Memory B cell (primary cell): ENCODE measurements around the gene AK4.

Experiments
- ATAC-seq: fragments of 150-1000 bp; cut with Tn5 transposase; 2 replicates; pipeline ENCODE4 v1.10.0; 2021; ENCODE audit warnings: low read depth, mild to moderate bottlenecking, moderate library complexity
- DNase-seq, 2 donors: peaks; one replicate each; pipeline ENCODE4 v3.0.0; 2022; ENCODE audit warnings: low spot score in 2 of 2
- H3K27ac Mint-ChIP-seq: one replicate; pipeline ENCODE4 v1.8.0; 2022; ENCODE audit warnings: mild to moderate bottlenecking, moderate library complexity, mixed read lengths
- H3K27me3 Mint-ChIP-seq: one replicate; pipeline ENCODE4 v1.8.0; 2022; ENCODE audit warnings: mixed read lengths
- H3K36me3 Mint-ChIP-seq: one replicate; pipeline ENCODE4 v1.8.0; 2022; ENCODE audit warnings: mild to moderate bottlenecking, mixed read lengths
- H3K4me1 Mint-ChIP-seq: one replicate; pipeline ENCODE4 v1.8.0; 2022; ENCODE audit warnings: mixed read lengths
- H3K4me3 Mint-ChIP-seq: one replicate; pipeline ENCODE4 v1.8.0; 2022; ENCODE audit warnings: mild to moderate bottlenecking, moderate library complexity, mixed read lengths
- H3K9me3 Mint-ChIP-seq: one replicate; pipeline ENCODE4 v1.8.0; 2022; ENCODE audit warnings: mixed read lengths

The AK4 gene

DNA sequence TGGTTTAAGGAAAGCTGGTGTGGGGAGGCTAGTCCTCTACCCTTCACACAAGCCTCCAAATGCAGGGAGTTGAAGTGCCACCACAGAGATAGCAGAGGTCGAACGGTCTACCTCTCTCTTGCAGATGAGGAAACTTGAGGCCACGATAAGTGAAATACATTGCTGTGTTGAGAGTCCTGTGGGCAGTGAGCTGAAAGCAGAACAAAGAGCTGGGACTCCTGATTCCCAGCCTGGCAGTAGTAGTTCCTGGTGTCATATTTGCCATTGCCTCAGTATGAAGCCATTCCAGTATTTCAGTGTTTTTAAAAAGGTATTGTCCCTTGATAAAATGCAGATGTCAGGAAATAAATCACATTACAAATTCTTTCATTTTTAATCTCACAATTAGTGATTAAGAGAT, 28.6 kb downstream of the AK4 start:
- no peak overlapping the region for H3K4me3 Mint-ChIP-seq
- ATAC-seq (no peak), DNase-seq (no peak)
- no peaks in the 10 kb centered on the region for H3K4me1 Mint-ChIP-seq
- H3K27me3 Mint-ChIP-seq, result peaks cover 6% of the 10 kb centered on the region
- no peak overlapping the region for H3K27ac Mint-ChIP-seq
- no peaks in the 10 kb centered on the region for H3K36me3 Mint-ChIP-seq
- H3K9me3 Mint-ChIP-seq, result no peaks in the 10 kb centered on the region

DNA sequence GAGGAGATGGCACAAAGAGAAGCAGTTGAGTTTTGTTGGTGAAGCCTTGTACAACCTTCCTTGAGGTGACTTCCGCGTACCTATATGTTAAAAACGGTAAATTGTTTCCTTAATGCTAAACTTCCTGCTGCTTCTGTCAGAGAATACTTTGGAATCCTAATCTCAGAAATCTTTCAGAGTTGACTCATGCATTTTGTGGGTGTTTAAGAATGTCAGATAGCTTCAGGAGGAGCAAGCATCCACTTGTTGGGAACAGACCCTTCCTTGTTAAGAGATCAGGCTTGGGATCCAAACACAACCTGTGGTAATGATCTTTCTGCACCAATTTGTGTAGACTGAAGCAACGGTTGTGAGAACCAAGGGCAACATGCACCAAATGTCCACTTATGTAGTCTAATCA, 29.5 kb downstream of the AK4 start:
- DNase-seq (no peak), ATAC-seq (no peak)
- peaks cover 6% of the 10 kb centered on the region for H3K27me3 Mint-ChIP-seq
- no peak overlapping the region for H3K27ac Mint-ChIP-seq
- H3K9me3 Mint-ChIP-seq, result no peaks in the 10 kb centered on the region
- no peaks in the 10 kb centered on the region for H3K36me3 Mint-ChIP-seq
- H3K4me3 Mint-ChIP-seq, result no peak overlapping the region
- H3K4me1 Mint-ChIP-seq, result no peaks in the 10 kb centered on the region

- Mint-ChIP-seq H3K36me3 (no peaks in the 10 kb centered on the region), H3K27me3 (peaks cover 6% of the 10 kb centered on the region), H3K9me3 (no peaks in the 10 kb centered on the region), H3K4me1 (no peaks in the 10 kb centered on the region), H3K4me3 (no peak overlapping the region), H3K27ac (no peak overlapping the region)
- DNase-seq, result no peak
- ATAC-seq, result no peak
Measured at GRCh38 chr1:65178235-65178634, 30.2 kb downstream of the AK4 start.

- ATAC-seq (no peak), DNase-seq (no peak)
- H3K4me3 Mint-ChIP-seq, result no peak overlapping the region
- no peaks in the 10 kb centered on the region for H3K4me1 Mint-ChIP-seq
- no peaks in the 10 kb centered on the region for H3K9me3 Mint-ChIP-seq
- no peak overlapping the region for H3K27ac Mint-ChIP-seq
- H3K27me3 Mint-ChIP-seq, result peaks cover 4% of the 10 kb centered on the region
- H3K36me3 Mint-ChIP-seq, result no peaks in the 10 kb centered on the region
Measured at GRCh38 chr1:65179148-65179547, 31.1 kb downstream of the AK4 start.

DNA sequence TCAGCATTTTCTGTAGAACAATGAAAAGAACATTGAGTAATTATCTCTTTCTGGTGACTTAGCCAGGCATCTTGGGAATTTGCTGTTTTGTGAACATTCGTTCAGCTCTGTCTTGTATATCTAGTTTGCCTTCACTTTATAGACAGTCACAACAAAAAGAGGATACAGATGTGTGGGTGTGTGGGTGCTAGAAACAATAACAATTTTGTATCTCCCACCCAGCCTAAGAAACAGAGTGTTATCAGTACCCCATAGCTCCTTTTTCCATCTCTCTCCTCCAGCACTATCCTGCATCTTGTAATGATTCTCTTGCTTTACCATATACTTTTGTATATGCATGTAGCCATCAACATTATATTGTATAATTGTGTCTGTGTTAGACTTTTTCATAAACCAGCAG, 33.0 kb downstream of the AK4 start:
- Mint-ChIP-seq H3K27ac (no peak overlapping the region), H3K36me3 (no peaks in the 10 kb centered on the region), H3K27me3 (peaks cover 4% of the 10 kb centered on the region), H3K4me1 (no peaks in the 10 kb centered on the region), H3K9me3 (no peaks in the 10 kb centered on the region), H3K4me3 (no peak overlapping the region)
- ATAC-seq, result no peak
- DNase-seq, result no peak

- DNase-seq (no peak), ATAC-seq (no peak)
- no peak overlapping the region for H3K4me3 Mint-ChIP-seq
- peaks cover 4% of the 10 kb centered on the region for H3K27me3 Mint-ChIP-seq
- H3K9me3 Mint-ChIP-seq, result no peaks in the 10 kb centered on the region
- H3K4me1 Mint-ChIP-seq, result no peaks in the 10 kb centered on the region
- H3K36me3 Mint-ChIP-seq, result no peaks in the 10 kb centered on the region
- no peak overlapping the region for H3K27ac Mint-ChIP-seq
Measured at GRCh38 chr1:65182658-65183268, 34.8 kb downstream of the AK4 start.

GRCh38 chr1:65189576-65190115, 41.6 kb downstream of the AK4 start:
- ATAC-seq (no peak), DNase-seq (no peak)
- H3K9me3 Mint-ChIP-seq, result peaks cover 2% of the 10 kb centered on the region
- no peak overlapping the region for H3K27ac Mint-ChIP-seq
- H3K4me3 Mint-ChIP-seq, result no peak overlapping the region
- H3K4me1 Mint-ChIP-seq, result no peaks in the 10 kb centered on the region
- H3K36me3 Mint-ChIP-seq, result no peaks in the 10 kb centered on the region
- peaks cover 1% of the 10 kb centered on the region for H3K27me3 Mint-ChIP-seq

DNA sequence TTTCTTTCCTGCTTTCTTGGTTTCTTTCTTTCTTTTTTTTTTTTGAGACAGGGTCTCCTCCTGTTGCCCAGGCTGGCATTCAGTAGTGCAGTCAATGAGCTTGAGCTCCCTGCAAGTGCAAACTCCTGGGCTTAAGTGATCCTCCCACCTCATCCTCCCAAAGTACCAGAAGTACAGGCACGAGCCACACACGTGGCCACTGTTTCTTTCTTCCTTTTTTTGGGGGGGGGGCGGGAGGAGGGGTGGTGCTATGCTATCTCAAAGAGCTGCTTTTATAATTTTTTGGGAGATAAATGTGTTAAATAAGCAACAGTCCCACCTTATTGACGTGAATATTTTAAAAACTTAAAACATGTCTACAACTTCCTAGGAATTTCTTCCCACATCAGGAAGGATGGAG, 42.2 kb downstream of the AK4 start:
- Mint-ChIP-seq H3K27ac (no peak overlapping the region), H3K27me3 (peaks cover 1% of the 10 kb centered on the region), H3K9me3 (peaks cover 2% of the 10 kb centered on the region), H3K4me3 (no peak overlapping the region), H3K36me3 (no peaks in the 10 kb centered on the region), H3K4me1 (no peaks in the 10 kb centered on the region)
- DNase-seq, result no peak
- ATAC-seq, result no peak

DNA sequence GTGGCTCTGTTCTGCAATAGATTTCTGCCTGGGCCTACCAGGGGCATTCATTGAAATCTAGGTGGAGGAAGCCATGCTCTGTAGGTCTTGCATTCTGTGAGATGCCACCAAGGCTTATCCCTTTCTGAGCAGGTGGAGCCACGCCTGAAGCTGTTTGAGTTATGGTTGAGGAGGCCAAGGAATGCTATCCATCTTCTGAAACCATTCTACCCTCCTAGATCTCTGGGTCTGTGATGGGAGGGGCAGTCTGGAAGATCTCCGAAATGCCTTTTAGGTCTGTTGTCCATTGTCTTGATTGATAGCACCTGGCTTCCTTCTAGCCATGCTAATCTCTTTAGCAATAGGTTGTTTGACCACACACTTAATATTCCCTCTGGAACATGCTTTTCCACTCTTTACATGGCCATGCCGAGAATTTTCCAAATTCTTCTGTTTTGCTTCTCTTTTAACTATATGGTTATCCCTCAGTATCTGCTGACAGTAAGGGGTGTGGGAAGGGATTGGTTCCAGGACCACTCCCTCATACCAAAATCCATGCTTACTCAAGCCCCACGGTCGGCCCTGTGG, 45.2 kb downstream of the AK4 start:
- H3K4me3 Mint-ChIP-seq, result no peak overlapping the region
- H3K9me3 Mint-ChIP-seq, result peaks cover 2% of the 10 kb centered on the region
- DNase-seq (no peak), ATAC-seq (no peak)
- H3K4me1 Mint-ChIP-seq, result no peaks in the 10 kb centered on the region
- no peaks in the 10 kb centered on the region for H3K36me3 Mint-ChIP-seq
- no peak overlapping the region for H3K27ac Mint-ChIP-seq
- H3K27me3 Mint-ChIP-seq, result peaks cover 3% of the 10 kb centered on the region

DNA sequence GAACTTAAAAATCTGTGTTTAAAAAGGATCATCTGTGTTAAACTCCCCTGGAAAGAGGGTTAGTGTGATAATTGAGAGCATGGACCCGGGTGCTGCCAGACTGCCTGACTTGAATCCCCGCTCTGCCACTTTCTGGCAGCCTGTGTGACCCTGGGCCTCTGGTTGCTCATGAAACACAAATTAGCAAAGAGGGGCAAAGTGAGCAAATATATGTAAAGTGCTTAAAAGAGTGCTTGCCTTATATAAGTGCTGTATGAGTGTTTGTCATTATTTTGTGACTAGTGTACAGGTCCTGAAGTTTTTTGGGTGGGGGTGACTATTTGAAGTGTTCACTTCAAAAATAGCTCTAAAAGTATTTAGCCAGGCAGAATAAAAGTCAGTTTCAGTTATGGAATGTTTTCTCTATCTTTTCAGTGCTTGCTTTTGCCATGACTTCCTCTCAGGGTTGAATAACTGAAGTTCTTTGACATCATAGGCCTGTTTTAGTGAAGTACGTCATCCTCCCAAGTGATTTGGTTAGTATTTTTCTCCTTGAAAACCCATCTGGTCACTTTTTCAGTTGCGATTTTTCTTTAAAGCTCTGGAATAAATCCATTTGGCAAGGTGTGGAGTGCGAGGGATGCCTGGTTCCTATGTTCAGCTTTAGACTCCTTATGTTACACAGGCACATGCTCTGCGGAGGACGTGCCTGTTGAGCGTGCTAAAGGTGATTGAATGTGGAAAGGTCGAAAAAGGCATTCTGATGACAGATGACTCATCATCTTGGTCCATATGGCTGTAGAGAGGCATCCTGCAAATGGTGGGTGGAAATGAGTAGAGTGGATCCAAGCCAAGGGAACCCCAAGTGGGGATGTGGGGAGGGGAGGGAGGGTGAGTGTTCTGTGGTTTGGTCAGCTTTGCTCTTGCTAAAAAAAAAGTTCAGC, 47.8 kb downstream of the AK4 start:
- no peak overlapping the region for H3K27ac Mint-ChIP-seq

GRCh38 chr1:65196926-65197325, 48.9 kb downstream of the AK4 start:
- peaks cover 11% of the 10 kb centered on the region for H3K27me3 Mint-ChIP-seq
- DNase-seq (no peak), ATAC-seq (no peak)
- H3K36me3 Mint-ChIP-seq, result no peaks in the 10 kb centered on the region
- no peak overlapping the region for H3K27ac Mint-ChIP-seq
- H3K9me3 Mint-ChIP-seq, result peaks cover 2% of the 10 kb centered on the region
- no peak overlapping the region for H3K4me3 Mint-ChIP-seq
- H3K4me1 Mint-ChIP-seq, result no peaks in the 10 kb centered on the region

More for the DNA sequence above, 47.8 kb downstream of the AK4 start:
- H3K9me3 Mint-ChIP-seq, result peaks cover 2% of the 10 kb centered on the region
- peaks cover 5% of the 10 kb centered on the region for H3K27me3 Mint-ChIP-seq
- H3K4me1 Mint-ChIP-seq, result no peaks in the 10 kb centered on the region
- ATAC-seq, result no peak
- H3K4me3 Mint-ChIP-seq, result no peak overlapping the region
- no peaks in the 10 kb centered on the region for H3K36me3 Mint-ChIP-seq
- no peak for DNase-seq

DNA sequence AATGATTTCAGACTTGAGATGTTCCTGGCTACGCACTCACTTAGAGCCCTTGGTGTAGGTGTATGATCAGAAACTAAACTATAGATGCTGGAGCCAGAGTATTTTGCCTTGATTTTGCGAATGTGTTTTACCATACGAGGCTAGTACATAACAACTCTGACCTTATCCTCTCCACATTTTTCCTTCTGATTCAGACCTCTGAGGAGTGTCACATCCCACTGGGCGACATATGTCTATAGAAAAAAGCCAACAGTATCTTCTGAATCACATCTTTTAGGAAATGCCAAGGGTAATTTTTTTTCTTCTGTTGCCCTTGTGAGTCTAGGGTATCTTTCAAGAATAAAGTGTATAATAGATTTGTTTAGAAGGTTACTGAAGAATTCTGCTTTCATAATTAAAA, 49.6 kb downstream of the AK4 start:
- Mint-ChIP-seq H3K9me3 (no peaks in the 10 kb centered on the region), H3K4me1 (no peaks in the 10 kb centered on the region), H3K4me3 (no peak overlapping the region), H3K27me3 (peaks cover 11% of the 10 kb centered on the region), H3K27ac (no peak overlapping the region), H3K36me3 (no peaks in the 10 kb centered on the region)
- DNase-seq (no peak), ATAC-seq (no peak)

DNA sequence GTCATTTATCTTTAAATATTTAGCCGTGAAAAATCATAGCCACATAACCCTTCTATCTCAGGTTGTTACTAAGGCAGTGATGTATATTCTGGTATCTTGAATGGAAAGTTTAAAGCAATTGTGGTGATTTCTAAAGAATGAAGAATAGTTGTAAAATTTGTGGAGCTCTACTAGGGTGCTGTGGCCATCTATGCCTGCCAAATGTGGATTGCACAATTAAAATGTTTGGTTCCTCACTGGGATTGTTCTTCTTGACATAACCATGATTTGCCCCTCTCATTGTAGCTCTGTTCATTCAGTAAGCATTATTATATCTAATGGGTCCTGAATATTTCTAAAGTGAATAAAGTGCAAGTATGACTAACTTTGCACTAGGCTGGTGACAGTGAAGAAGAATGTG, 50.1 kb downstream of the AK4 start:
- no peak for ATAC-seq
- no peaks in the 10 kb centered on the region for H3K4me1 Mint-ChIP-seq
- no peaks in the 10 kb centered on the region for H3K36me3 Mint-ChIP-seq
- no peak overlapping the region for H3K27ac Mint-ChIP-seq
- no peak overlapping the region for H3K4me3 Mint-ChIP-seq
- DNase-seq, result no peak
- H3K9me3 Mint-ChIP-seq, result no peaks in the 10 kb centered on the region
- H3K27me3 Mint-ChIP-seq, result peaks cover 11% of the 10 kb centered on the region

- H3K9me3 Mint-ChIP-seq, result no peaks in the 10 kb centered on the region
- ATAC-seq (no peak), DNase-seq (no peak)
- no peak overlapping the region for H3K4me3 Mint-ChIP-seq
- H3K27me3 Mint-ChIP-seq, result peaks cover 11% of the 10 kb centered on the region
- H3K27ac Mint-ChIP-seq, result no peak overlapping the region
- H3K4me1 Mint-ChIP-seq, result no peaks in the 10 kb centered on the region
- H3K36me3 Mint-ChIP-seq, result no peaks in the 10 kb centered on the region
Measured at GRCh38 chr1:65200411-65200810, 52.4 kb downstream of the AK4 start.
